ENCODE measurements around the gene KRT1.

The KRT1 gene

GRCh38 chr12:52650520-52651081, 29.6 kb downstream of the KRT1 start:
- Histone ChIP-seq H3K9me3 (replicated peaks in 1 of 11) (0 out of 22 replicates have a peak, but pooled peaks cover 0 to 5% (median 0%) of the 10 kb centered on the region in 11 experiments), H3K27me3 (no peaks in the 10 kb centered on the region), H4K20me1 (no peaks in the 10 kb centered on the region; a peak in 1 of 22 replicates), H3K4me3 (no peak overlapping the region), H3K4me2 (no peak overlapping the region), H3K9ac (no peak overlapping the region), H3K27ac (no peak overlapping the region), H3K4me1 (peaks cover 0 to 6% (median 4%) of the 10 kb centered on the region in 10 experiments; a peak in 10 of 20 replicates), H3K36me3 (no peaks in the 10 kb centered on the region)
- no peak for TF ChIP-seq Cebpa-rat (IDR thresholded peaks at IDR 0.05)

- no peak for TF ChIP-seq Cebpa-rat (IDR thresholded peaks at IDR 0.05)
- H3K36me3 ChIP-seq, result no peaks in the 10 kb centered on the region
- no peaks in the 10 kb centered on the region; a peak in 1 of 22 replicates for H4K20me1 ChIP-seq
- H3K9ac ChIP-seq, result no peak overlapping the region
- H3K9me3 ChIP-seq (replicated peaks in 1 of 11), result 0 out of 22 replicates have a peak, but pooled peaks cover 0 to 5% (median 0%) of the 10 kb centered on the region in 11 experiments
- H3K4me3 ChIP-seq, result no peak overlapping the region
- H3K4me2 ChIP-seq, result no peak overlapping the region
- no peak overlapping the region for H3K27ac ChIP-seq
- H3K4me1 ChIP-seq, result peaks cover 0 to 11% (median 6%) of the 10 kb centered on the region in 10 experiments; a peak in 10 of 20 replicates
- no peaks in the 10 kb centered on the region for H3K27me3 ChIP-seq
Observed at GRCh38 chr12:52649066-52649465, 31.1 kb downstream of the KRT1 start.

- Histone ChIP-seq H3K9me3 (replicated peaks in 1 of 11) (0 out of 22 replicates have a peak, but pooled peaks cover 0 to 5% (median 0%) of the 10 kb centered on the region in 11 experiments), H3K27ac (no peak overlapping the region), H4K20me1 (no peaks in the 10 kb centered on the region; a peak in 1 of 22 replicates), H3K4me3 (no peak overlapping the region), H3K27me3 (no peaks in the 10 kb centered on the region), H3K36me3 (no peaks in the 10 kb centered on the region), H3K4me2 (no peak overlapping the region), H3K9ac (no peak overlapping the region), H3K4me1 (peaks cover 0 to 11% (median 6%) of the 10 kb centered on the region in 10 experiments; a peak in 10 of 20 replicates)
- TF ChIP-seq Cebpa-rat (IDR thresholded peaks at IDR 0.05), result no peak
Observed at GRCh38 chr12:52648012-52648550, 32.1 kb downstream of the KRT1 start.

- H3K36me3 ChIP-seq, result no peaks in the 10 kb centered on the region
- no peaks in the 10 kb centered on the region for H3K27me3 ChIP-seq
- H3K27ac ChIP-seq, result no peak overlapping the region
- no peak overlapping the region for H3K4me2 ChIP-seq
- no peaks in the 10 kb centered on the region; a peak in 1 of 22 replicates for H4K20me1 ChIP-seq
- peaks cover 0 to 11% (median 6%) of the 10 kb centered on the region in 10 experiments; a peak in 10 of 20 replicates for H3K4me1 ChIP-seq
- 0 out of 22 replicates have a peak, but pooled peaks cover 0 to 5% (median 0%) of the 10 kb centered on the region in 11 experiments for H3K9me3 ChIP-seq (replicated peaks in 1 of 11)
- no peak for TF ChIP-seq Cebpa-rat (IDR thresholded peaks at IDR 0.05)
- no peak overlapping the region for H3K9ac ChIP-seq
- no peak overlapping the region for H3K4me3 ChIP-seq
Observed at GRCh38 chr12:52647601-52648000, 32.6 kb downstream of the KRT1 start.

- H3K36me3 ChIP-seq, result no peaks in the 10 kb centered on the region
- H4K20me1 ChIP-seq, result no peaks in the 10 kb centered on the region; a peak in 1 of 22 replicates
- no peak overlapping the region for H3K9ac ChIP-seq
- H3K4me2 ChIP-seq, result no peak overlapping the region
- 0 out of 22 replicates have a peak, but pooled peaks cover 0 to 2% (median 0%) of the 10 kb centered on the region in 11 experiments for H3K9me3 ChIP-seq (replicated peaks in 1 of 11)
- H3K4me1 ChIP-seq, result peaks cover 0 to 15% (median 6%) of the 10 kb centered on the region in 10 experiments; a peak in 10 of 20 replicates
- no peaks in the 10 kb centered on the region for H3K27me3 ChIP-seq
- no peak overlapping the region for H3K4me3 ChIP-seq
- H3K27ac ChIP-seq, result no peak overlapping the region
- no peak for TF ChIP-seq Cebpa-rat (IDR thresholded peaks at IDR 0.05)
Observed at GRCh38 chr12:52646613-52647012, 33.6 kb downstream of the KRT1 start.

- no peak for TF ChIP-seq Cebpa-rat (IDR thresholded peaks at IDR 0.05)
- H3K27me3 ChIP-seq, result no peaks in the 10 kb centered on the region
- H3K36me3 ChIP-seq, result no peaks in the 10 kb centered on the region
- H3K4me1 ChIP-seq, result peaks cover 0 to 15% (median 6%) of the 10 kb centered on the region in 10 experiments; a peak in 10 of 20 replicates
- H3K4me3 ChIP-seq, result no peak overlapping the region
- H3K4me2 ChIP-seq, result peak overlapping the region in 3 of 11 experiments; percentile 1 to 12 (median 5); a peak in 1 of 22 replicates
- no peaks in the 10 kb centered on the region; a peak in 1 of 22 replicates for H4K20me1 ChIP-seq
- no peak overlapping the region for H3K9ac ChIP-seq
- no peaks in the 10 kb centered on the region for H3K9me3 ChIP-seq (replicated peaks in 1 of 11)
- H3K27ac ChIP-seq, result no peak overlapping the region
Observed at GRCh38 chr12:52645982-52646381, 34.2 kb downstream of the KRT1 start.

- Histone ChIP-seq H3K36me3 (no peaks in the 10 kb centered on the region), H3K9ac (no peak overlapping the region), H3K4me2 (peak overlapping the region in 5 of 11 experiments; percentile 1 to 37 (median 12); a peak in 4 of 22 replicates), H3K4me3 (no peak overlapping the region), H3K27ac (no peak overlapping the region), H3K9me3 (replicated peaks in 1 of 11) (no peaks in the 10 kb centered on the region), H3K27me3 (no peaks in the 10 kb centered on the region), H4K20me1 (no peaks in the 10 kb centered on the region), H3K4me1 (peaks cover 0 to 15% (median 6%) of the 10 kb centered on the region in 10 experiments; a peak in 10 of 20 replicates)
- no peak for TF ChIP-seq Cebpa-rat (IDR thresholded peaks at IDR 0.05)
Observed at GRCh38 chr12:52645120-52645761, 35.0 kb downstream of the KRT1 start.

- H3K27ac ChIP-seq, result no peak overlapping the region
- TF ChIP-seq Cebpa-rat (IDR thresholded peaks at IDR 0.05), result no peak
- no peak overlapping the region for H3K9ac ChIP-seq
- no peaks in the 10 kb centered on the region for H3K27me3 ChIP-seq
- H3K9me3 ChIP-seq (replicated peaks in 1 of 11), result no peaks in the 10 kb centered on the region
- no peak overlapping the region for H3K4me2 ChIP-seq
- H3K36me3 ChIP-seq, result no peaks in the 10 kb centered on the region
- no peak overlapping the region for H3K4me3 ChIP-seq
- peaks cover 0 to 15% (median 6%) of the 10 kb centered on the region in 10 experiments; a peak in 10 of 20 replicates for H3K4me1 ChIP-seq
- no peaks in the 10 kb centered on the region for H4K20me1 ChIP-seq
Observed at GRCh38 chr12:52644078-52644415, 36.2 kb downstream of the KRT1 start.

All from BLaER1 treated with 17β-estradiol and CSF1 and Interleukin-3, amounts not matched to agents 10 nM and 100 nM (cell line).